DOHH2 (cell line): ENCODE results near the gene PKD1.

Source experiments
- H3F3A ChIP-seq: fragments of 200-600 bp; sonication (generic), shearing (Covaris generic); 2 replicates; pipeline ENCODE4 v1.6.0; 2016; ENCODE audit warnings: antibody characterized with exemption, mild to moderate bottlenecking; ENCODE audit not compliant: control insufficient read depth, insufficient read depth
- H3K27ac ChIP-seq: fragments of 200-600 bp; sonication (generic); 2 replicates; pipeline ENCODE4 v1.5.1; 2014; ENCODE audit warnings: low read depth, mild to moderate bottlenecking, low read length, moderate library complexity
- H3K27me3 ChIP-seq: fragments of 200-600 bp; sonication (generic); 2 replicates; pipeline ENCODE4 v1.6.1; 2014; ENCODE audit warnings: mild to moderate bottlenecking, low read length, mixed read lengths; ENCODE audit not compliant: control insufficient read depth
- H3K36me3 ChIP-seq: fragments of 200-600 bp; sonication (generic); 2 replicates; pipeline ENCODE4 v1.6.1; 2014; ENCODE audit warnings: mild to moderate bottlenecking, low read length, moderate library complexity, mixed read lengths; ENCODE audit not compliant: control insufficient read depth
- H3K4me1 ChIP-seq: fragments of 200-600 bp; sonication (generic); 2 replicates; pipeline ENCODE4 v1.6.1; 2014; ENCODE audit warnings: mild to moderate bottlenecking, low read length, mixed read lengths; ENCODE audit not compliant: control insufficient read depth
- H3K4me2 ChIP-seq: fragments of 200-600 bp; sonication (generic); 2 replicates; pipeline ENCODE4 v1.6.0; 2014; ENCODE audit warnings: mild to moderate bottlenecking, low read length, moderate library complexity
- H3K4me3 ChIP-seq: fragments of 200-600 bp; sonication (generic); 2 replicates; pipeline ENCODE4 v1.5.1; 2014; ENCODE audit warnings: mild to moderate bottlenecking, low read length, mixed read lengths
- H3K79me2 ChIP-seq: fragments of 200-600 bp; sonication (generic); 2 replicates; pipeline ENCODE4 v1.6.1; 2014; ENCODE audit warnings: mild to moderate bottlenecking, low read length, mixed read lengths; ENCODE audit not compliant: control insufficient read depth
- H3K9me2 ChIP-seq: fragments of 200-600 bp; sonication (generic); replicated peaks from 2 replicates; pipeline ENCODE4 v1.6.1; 2014; ENCODE audit warnings: mild to moderate bottlenecking, low read length, mixed read lengths; ENCODE audit not compliant: control insufficient read depth
- H3K9me3 ChIP-seq: fragments of 200-600 bp; sonication (generic); 2 replicates; pipeline ENCODE4 v1.6.1; 2014; ENCODE audit warnings: antibody characterized with exemption, low read length, mixed read lengths; ENCODE audit not compliant: control insufficient read depth, insufficient read depth
- H4K20me1 ChIP-seq: fragments of 200-600 bp; sonication (generic); 2 replicates; pipeline ENCODE4 v1.6.0; 2014; ENCODE audit warnings: low read depth, mild to moderate bottlenecking, antibody characterized with exemption, low read length, moderate library complexity; ENCODE audit not compliant: control insufficient read depth, insufficient read depth
- CTCF ChIP-seq: fragments of 200-600 bp; sonication (generic); IDR thresholded peaks from one replicate; pipeline ENCODE4 v1.5.1; 2014; ENCODE audit warnings: antibody characterized with exemption, mild to moderate bottlenecking, low read depth, low read length; ENCODE audit not compliant: poor library complexity, severe bottlenecking
- EZH2phosphoT487 ChIP-seq: fragments of 200-600 bp; sonication (generic); IDR thresholded peaks from 2 replicates; pipeline ENCODE4 v1.6.1; 2017; ENCODE audit warnings: borderline replicate concordance, mild to moderate bottlenecking, antibody characterized with exemption, low read length, moderate library complexity, mixed read lengths

The PKD1 gene

GRCh38 chr16:2061526-2061925 is 74.2 kb downstream of the PKD1 start:
- TF ChIP-seq CTCF (no peak), EZH2phosphoT487 (no peak)
- Histone ChIP-seq H3F3A (no peaks in the 10 kb centered on the region), H3K79me2 (no peaks in the 10 kb centered on the region), H3K9me3 (no peaks in the 10 kb centered on the region), H3K27me3 (no peaks in the 10 kb centered on the region), H3K36me3 (peaks cover 20% of the 10 kb centered on the region), H3K4me3 (no peak overlapping the region), H3K9me2 (no peaks in the 10 kb centered on the region), H3K27ac (no peak overlapping the region), H4K20me1 (no peaks in the 10 kb centered on the region), H3K4me1 (no peaks in the 10 kb centered on the region), H3K4me2 (no peak overlapping the region)

DNA sequence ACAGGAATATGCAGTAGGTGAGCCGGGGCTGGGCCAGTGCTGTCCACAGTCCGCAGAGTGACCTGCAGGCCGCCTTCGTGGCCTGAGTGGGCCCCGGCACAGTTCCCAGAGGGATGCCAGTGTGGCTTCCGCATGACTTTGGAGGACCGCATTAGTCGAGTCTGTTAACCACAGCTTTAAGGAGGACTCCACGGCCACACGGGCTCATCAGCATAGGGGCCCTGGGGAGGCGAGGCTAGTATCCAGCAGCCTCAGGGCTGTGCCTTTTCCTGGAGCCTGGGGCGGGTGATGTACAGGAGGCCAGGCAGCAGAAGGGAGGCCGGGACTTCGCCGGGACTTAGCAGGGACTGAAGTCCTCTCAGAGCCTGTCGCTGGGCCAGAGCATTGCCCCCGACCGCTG is 74.7 kb downstream of the PKD1 start:
- Histone ChIP-seq H3K9me3 (no peaks in the 10 kb centered on the region), H3K27me3 (no peaks in the 10 kb centered on the region), H3K4me2 (no peak overlapping the region), H3K36me3 (peaks cover 17% of the 10 kb centered on the region), H3K4me1 (no peaks in the 10 kb centered on the region), H3K9me2 (no peaks in the 10 kb centered on the region), H4K20me1 (no peaks in the 10 kb centered on the region), H3K79me2 (no peaks in the 10 kb centered on the region), H3K4me3 (no peak overlapping the region), H3F3A (no peaks in the 10 kb centered on the region), H3K27ac (no peak overlapping the region)
- TF ChIP-seq EZH2phosphoT487 (no peak), CTCF (no peak)

DNA sequence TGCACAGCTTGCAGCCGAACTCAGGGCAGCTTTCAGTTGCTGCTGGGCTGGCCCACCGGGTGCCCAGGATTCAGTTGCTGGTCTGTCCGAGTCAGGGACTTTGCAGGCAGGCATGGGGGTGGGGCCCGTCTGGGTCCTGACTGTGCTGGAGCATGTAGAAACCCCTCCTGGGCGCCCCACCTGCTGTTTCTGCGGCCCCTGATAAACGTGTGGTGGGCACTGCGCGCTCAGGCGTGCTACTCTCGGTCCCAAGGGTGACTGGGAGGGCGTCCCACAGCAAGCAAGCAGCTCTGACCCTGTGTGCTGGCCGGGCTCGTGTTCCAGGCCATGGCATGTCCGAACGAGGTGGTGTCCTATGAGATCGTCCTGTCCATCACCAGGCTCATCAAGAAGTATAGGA is 75.4 kb downstream of the PKD1 start:
- TF ChIP-seq EZH2phosphoT487 (no peak), CTCF (no peak)
- H3K9me2 ChIP-seq, result no peaks in the 10 kb centered on the region
- H3K9me3 ChIP-seq, result no peaks in the 10 kb centered on the region
- no peaks in the 10 kb centered on the region for H3K79me2 ChIP-seq
- H3K4me3 ChIP-seq, result no peak overlapping the region
- H3K27ac ChIP-seq, result no peak overlapping the region
- peaks cover 10% of the 10 kb centered on the region; the same call in 1 of the 2 replicates for H3K36me3 ChIP-seq
- no peaks in the 10 kb centered on the region for H3K4me1 ChIP-seq
- H3F3A ChIP-seq, result no peaks in the 10 kb centered on the region
- no peaks in the 10 kb centered on the region for H3K27me3 ChIP-seq
- H3K4me2 ChIP-seq, result no peak overlapping the region
- no peaks in the 10 kb centered on the region for H4K20me1 ChIP-seq

DNA sequence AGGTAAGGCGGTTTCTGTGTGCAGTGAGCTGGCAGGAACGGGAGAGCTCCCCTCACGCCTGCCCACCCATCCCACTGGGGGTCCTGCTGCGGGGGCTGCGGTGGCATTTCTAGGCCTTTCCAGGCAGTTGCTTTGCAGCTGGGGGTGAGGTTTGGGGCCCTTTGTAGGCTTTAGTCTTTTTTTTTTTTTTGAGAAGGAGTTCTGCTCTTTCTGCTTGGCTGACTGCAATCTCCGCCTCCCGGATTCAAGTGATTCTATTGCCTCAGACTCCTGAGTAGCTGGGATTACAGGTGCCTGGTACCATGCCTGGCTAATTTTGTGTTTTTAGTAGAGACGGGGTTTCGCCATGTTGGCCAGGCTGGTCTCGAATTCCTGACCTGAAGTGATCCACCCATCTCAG is 76.8 kb downstream of the PKD1 start:
- H3K27me3 ChIP-seq, result no peaks in the 10 kb centered on the region
- no peaks in the 10 kb centered on the region for H3K9me2 ChIP-seq
- no peaks in the 10 kb centered on the region for H3K79me2 ChIP-seq
- H3K4me1 ChIP-seq, result no peaks in the 10 kb centered on the region
- H3K27ac ChIP-seq, result no peak overlapping the region
- H3K4me3 ChIP-seq, result no peak overlapping the region
- H4K20me1 ChIP-seq, result no peaks in the 10 kb centered on the region
- H3F3A ChIP-seq, result no peaks in the 10 kb centered on the region
- TF ChIP-seq CTCF (no peak), EZH2phosphoT487 (no peak)
- peaks cover 9% of the 10 kb centered on the region; the same call in 1 of the 2 replicates for H3K36me3 ChIP-seq
- no peaks in the 10 kb centered on the region for H3K9me3 ChIP-seq
- no peak overlapping the region for H3K4me2 ChIP-seq
